Left lobe of liver (tissue), 2 donors: ENCODE measurements around the gene TBC1D1. TPM values are rescaled to one million over a fixed set of nuclear protein-coding genes. Genes with fewer than 3 reads are reported as not detected.
A peak's percentile ranks its signal among the peaks of the same experiment; 100 is the strongest.

Experiments used
- ATAC-seq: fragments of 200-7000 bp; cut with Tn5 transposase; one replicate; pipeline ENCODE4 v1.9.1; 2020; ENCODE audit warnings: mild to moderate bottlenecking, moderate library complexity
- DNase-seq: peaks from one replicate; pipeline ENCODE4 v3.0.0-alpha.2; 2020; ENCODE audit warnings: low spot score
- total RNA-seq: library from RNA; stranded (reverse); gene quantifications from one replicate; pipeline ENCODE4 v1.2.1, GENCODE V29; 2021
- donor health status: DM: no; HTN: no; CAD: no; lungs with moderate emphysema.
- donor health status: DM: no; HTN: yes; CAD: no.

The TBC1D1 gene
- total RNA-seq, 1 donor from 2014 or later = 28.0 TPM

DNA sequence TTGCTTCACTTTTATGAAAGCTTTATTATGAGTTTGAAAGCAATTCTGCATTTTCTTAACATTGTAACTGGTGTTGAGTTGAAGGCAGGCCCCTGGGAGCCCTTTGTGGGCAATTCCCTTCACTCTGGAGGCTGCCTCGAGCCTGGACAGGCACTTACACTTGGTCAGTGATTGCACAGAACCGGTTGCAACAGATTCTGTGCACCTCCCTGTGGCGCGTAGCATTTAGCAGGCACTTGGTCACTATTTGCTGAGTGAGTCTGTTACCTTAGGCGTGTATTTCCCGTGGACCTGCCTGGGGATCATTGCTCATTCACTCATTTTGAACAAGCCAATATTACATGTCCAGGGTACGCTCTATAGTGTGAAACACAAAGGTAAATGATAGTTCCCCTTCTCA is 149.7 kb downstream of the TBC1D1 start:
- no peak for ATAC-seq

DNA sequence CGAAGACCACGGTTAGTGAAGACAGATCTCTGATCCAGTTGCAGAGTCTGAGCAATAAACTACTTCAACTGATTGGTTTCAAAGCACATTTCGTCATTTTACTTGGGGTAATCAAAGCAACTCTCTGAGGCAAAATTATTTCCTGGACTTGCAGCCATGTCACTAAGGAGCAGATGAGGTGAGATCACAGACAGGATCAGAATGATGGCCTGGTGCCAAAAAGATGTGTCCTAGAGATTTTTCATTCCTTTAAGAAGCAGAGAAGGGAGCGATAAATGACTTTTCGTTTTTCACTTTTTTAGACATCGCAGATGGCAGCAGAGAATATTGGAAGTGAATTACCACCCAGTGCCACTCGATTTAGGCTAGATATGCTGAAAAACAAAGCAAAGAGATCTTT is 153.2 kb downstream of the TBC1D1 start:
- ATAC-seq = no peak
- no peak for DNase-seq

More for the DNA sequence above, 149.7 kb downstream of the TBC1D1 start:
- no peak for DNase-seq

DNA sequence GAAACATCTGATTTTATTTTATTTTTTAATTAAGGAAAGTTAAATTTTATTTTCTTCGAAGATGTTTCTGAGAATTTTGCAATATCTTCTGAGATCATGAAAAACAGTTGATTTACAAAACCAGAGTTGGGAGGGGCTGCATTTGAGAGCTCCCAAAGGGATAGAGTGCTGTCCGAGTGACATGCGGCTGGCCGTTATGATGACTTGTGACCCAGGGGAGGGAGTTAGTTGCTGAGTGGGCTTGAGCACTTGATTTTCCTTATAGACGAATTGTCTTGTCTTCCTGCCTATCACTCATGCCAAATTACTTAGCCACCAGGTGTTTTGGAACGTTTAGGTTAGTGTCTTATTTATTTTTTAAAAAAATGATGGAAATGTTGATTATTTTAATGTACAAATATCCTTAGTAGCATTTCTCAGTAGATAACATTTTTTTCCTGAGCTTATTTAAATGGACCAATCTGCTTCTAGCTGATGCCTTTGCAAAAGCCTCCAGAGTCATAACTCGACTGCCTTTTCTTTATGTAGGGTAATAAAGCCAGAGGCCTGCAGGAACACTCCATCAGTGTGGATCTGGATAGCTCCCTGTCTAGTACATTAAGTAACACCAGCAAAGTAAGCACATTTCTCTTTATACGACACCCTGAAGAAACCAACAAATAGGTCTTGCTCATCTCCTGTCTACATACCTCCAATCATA is 154.6 kb downstream of the TBC1D1 start:
- ATAC-seq (no peak), DNase-seq (no peak)

DNA sequence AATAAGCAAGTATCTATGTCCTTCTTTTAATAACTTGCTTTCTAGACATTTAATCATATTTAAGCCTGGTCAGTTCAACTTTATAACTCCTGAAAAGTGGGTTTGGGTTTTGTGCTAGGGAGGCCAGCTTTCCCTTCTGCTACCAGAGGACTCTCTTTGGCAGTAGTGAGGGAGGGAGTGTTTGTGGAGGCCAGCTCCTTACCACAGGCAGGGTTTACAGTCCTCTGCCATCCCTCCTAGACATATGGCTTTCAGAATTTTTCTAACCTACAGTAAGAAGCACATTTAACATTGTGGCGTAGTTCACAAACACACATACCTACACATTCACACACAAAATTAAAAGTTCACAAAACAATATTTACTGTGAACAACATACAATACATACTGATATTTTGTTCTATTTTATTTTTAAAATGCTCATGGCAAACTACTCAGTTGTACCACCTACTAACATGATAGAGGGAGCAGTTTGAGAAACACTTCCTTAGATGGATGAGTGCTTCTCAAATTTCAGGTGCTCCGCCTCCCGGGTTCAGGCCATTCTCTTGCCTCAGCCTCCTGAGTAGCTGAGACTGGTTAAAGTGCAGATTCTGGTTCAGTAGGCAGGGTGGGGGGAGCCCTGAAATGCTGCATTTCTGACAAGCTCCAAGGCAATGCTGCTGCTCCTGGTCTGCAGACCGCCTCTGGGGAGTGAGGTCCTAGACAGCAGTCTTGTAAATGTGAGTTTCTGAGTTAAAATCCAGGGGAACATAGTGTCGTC is 156.0 kb downstream of the TBC1D1 start:
- no peak for ATAC-seq
- DNase-seq = no peak

DNA sequence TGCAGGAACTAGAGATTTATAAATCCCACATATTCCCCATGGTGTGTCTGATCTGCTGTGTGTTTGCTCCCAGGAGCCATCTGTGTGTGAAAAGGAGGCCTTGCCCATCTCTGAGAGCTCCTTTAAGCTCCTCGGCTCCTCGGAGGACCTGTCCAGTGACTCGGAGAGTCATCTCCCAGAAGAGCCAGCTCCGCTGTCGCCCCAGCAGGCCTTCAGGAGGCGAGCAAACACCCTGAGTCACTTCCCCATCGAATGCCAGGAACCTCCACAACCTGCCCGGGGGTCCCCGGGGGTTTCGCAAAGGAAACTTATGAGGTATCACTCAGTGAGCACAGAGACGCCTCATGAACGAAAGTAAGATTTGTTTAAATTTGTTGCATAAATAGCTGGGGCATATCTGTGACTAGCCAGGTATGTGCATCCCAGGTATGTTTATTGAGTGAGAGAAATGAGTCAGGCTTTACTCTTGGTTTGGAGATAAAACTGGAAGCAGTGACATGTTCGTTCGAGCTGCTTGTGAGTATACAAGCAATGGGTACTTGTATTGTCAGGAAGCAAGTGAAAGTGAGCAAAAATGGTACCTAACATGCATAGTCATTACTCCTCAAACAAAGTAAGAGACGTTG is 158.8 kb downstream of the TBC1D1 start:
- ATAC-seq = no peak

DNA sequence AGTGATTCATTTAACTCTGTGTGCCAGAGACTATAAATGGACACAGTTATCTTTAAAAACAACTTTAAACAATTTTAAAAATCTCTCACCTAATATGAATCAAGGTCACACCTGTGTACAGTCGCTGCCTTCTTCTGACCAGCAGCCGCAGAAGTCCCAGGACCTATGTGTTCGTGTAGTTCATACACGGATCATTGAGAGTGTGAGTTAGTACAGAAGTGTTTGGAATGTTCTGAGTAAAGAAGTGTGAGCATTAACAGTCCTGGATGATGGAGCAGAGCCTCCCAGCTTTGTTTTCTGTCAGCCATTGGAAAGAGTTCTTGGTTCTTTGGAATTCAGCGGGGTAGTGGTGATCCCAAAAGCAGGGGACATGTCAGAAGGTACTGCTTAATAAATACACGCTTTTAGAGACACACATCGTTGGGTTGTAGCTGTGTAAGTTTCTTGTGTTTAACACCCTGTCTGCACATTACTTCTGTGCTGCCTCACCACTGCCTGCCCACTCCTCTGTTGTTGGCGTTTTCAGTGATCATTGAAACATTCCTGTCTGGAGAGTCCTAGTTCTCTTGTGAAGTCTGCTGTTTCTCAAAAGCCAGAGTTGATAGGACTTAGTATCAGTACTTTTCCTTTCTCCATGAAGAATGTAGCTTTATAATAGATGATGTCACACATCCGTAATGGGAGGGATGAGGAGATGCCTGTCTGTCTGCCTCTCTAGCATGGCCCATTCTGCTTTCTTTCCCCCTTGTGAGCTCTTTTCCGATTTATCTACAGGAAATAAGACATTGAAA is 159.9 kb downstream of the TBC1D1 start:
- ATAC-seq (peak; percentile 59), DNase-seq (no peak)

More for the DNA sequence above, 158.8 kb downstream of the TBC1D1 start:
- no peak for DNase-seq

DNA sequence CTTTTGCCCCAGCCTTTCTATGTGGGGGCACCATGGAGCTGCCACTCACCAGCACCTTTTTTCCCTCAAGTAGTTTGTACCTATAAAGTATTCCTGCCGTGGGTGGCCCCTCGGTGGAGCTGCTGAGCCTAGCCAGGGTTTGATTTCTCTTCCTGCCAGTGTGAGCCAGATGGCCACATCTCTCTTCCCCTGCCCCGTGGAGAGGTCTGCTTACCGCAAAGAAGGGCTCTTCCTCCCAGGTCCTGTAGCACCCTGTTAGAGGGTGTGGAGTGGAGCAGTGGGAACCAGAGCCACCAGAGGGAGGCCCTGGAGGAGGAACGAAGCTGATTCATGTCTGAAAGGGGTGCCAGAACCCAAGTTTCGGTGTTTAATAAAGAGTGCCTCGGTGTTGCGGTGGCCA is 164.7 kb downstream of the TBC1D1 start:
- ATAC-seq (peak; percentile 9), DNase-seq (no peak)

DNA sequence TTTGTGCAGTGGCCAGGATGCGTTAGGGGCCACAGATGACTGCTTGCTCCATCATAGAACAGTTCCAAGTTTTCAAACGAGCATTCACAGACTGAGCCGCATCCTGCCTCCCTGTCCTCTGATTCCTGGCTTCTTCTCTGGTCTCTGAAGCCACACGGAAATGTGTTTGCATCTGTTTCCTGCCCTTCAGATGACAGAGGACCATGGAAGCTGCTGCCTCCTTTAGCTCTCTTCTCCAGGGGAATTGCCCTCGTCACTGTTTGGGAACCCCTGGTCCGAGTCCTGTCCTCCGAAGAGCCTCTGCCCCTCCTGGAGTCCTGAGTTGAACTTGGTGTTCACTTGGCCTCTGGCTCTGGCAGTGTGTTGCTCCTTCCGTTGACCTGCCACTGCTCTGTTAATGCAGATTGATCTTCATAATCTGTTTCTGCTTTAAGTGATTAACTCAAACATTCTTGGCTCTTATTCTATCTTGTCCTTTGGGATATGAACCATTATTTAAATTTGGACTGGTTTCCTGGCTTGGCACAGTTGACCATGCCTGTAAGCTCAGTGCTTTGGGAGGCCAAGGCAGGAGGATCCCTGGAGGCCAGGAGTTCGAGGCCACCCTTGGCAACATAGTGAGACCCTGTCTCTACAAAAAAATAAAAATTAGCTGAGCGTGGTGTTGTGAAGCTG is 165.3 kb downstream of the TBC1D1 start:
- peak; percentile 60 for ATAC-seq
- DNase-seq = no peak

DNA sequence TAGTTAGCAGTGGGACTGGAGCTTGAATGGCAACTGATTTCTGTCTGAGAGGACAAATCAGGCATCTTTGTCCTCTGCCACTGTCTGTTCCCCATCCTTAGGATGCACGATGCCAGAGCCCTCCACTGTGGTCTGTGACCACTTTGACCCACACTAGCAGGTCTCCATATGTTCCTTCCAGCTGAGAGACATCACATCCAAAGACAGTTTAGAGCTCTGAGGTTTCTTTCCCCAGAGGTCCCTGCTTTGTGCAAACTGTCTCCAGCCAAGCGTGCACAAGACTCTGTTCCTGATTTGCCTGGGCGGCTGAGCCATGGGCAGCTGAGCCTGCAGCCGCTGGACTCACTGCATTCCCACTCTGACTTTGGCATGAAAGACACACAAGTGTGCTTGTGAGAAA is 167.3 kb downstream of the TBC1D1 start:
- DNase-seq = no peak
- ATAC-seq = no peak

DNA sequence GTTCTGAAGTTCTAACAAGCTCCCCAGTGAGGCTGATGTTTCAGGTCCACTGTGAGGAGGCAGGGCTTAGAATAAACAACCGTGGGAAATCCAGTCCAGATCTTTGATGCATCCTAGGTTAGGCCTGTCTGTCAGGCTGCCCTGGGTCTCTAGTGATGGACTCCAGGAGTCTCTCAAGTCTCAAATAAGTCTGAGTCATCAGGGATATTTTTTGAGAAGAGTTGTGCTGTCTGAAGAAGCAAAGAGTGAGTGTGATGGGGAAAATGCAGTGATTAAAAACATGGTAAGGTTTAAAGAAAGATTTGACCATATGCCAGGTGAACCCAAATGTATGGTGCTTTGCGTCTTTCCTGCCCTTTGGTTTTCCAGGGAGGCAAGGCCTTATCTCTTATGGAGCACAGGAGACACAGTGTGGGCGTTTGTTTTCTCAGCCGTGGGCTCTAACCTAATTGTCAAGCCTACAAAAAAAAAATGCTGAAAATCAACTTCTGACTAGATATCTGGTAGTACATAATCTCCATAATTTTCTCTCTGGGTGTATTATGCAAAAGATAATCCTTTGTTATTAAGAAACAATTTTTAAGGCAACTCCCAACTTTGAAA is 170.0 kb downstream of the TBC1D1 start:
- ATAC-seq = peak; percentile 17
- DNase-seq = no peak

DNA sequence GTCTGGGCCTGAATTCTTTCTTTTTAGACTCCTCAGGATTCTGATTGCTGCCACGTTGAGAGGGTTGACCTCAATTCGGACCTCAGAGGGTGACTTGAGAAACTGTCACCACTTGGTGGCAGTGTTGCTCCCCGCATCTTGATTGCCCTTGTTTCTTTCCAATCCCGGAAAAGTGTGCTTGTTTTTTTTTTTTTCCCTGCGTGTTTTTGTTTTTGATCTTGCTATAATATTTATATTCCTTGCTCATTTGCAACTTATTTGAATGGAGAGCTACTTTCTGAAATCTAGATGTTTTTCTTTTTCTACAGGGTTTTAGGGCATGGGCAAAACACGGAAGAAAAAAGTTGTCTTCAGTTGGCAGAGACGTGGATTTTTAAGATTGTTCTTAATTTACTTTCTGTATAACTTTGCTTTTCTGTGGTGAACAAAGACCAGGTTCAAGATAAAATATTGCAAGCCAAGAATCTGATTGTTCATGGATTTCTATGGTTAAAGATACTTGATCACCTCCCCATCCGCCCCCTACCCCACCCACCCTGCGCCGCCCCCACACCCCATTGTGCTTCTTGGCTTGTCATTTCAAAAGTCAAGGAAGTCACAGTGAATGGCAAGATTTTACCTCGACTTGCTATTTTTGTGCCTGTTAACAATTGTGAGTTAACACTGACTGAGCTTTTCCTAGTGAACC is 171.3 kb downstream of the TBC1D1 start:
- DNase-seq (peak; percentile 78), ATAC-seq (peak; percentile 95)

DNA sequence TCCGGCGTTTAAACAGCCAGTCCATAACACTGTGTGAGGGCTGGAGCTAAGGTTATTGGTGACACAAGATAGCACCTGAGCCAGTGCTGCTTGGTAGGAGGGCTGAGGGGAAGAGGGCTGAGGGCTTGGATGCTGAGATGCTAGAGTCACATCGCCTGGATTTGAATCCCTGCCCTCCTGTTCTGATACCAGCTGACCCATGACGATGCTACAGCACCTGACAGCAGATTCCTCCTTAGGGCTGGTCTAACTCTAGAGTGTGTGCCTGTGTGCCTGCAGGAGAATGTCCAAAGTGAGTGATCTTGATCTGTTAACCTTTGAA is 171.9 kb downstream of the TBC1D1 start:
- DNase-seq = no peak
- peak; percentile 63 for ATAC-seq

DNA sequence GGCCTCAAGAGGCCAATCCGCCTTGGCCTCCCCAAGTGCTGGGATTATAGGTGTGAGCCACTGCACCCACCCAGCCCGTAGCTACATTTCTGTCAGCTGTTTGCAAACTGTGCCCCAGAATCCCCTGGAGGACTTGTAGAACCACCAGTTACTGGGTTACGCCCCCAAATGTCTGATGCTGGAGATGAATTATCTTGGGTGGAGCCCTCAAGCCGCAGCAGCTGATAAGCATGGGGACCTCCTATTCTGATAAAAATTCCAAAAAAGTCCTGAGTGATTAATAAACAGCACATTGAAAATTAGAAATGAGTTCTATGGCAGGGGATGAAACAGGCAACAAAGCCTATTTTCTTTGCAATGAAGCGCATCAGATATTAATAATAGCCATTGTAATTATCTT is 174.3 kb downstream of the TBC1D1 start:
- ATAC-seq = no peak
- DNase-seq = no peak

DNA sequence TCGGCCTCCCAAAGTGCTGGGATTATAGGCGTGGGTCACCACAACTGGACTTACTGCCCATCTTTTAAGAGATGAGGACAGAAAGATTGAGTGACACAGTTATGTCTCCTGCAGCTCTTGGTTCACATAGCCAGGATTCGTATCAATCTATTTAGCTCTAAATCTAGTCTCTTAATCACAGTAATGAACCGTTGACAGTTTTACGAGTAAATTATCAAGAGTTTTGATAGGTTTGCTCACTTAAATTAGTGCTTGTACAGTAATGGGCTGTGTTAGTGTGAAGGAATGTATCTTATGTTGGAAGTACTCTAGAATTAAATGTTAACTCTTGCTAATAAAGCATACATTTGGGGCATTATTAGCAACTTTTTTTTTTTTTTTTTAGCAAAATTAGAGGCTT is 175.0 kb downstream of the TBC1D1 start:
- no peak for DNase-seq
- no peak for ATAC-seq

DNA sequence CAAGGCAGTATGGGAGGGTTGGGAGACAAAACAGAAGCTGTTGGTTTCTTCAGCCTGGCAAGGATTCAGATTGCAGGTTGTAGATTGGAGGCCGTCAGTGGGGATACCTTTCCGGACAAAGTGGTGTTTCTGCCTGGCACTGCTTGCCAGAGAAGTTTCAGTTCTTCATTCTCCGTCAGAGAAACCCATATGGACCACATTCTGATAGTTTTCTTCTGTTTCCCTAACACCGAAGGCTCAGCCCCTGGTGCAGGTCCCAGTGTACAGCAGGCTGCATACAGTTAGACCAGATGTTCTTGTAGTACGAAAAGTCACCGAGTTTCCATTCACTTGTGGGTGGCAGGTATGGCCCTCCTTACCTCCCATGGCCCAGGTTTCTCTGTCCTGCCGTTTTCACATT is 176.6 kb downstream of the TBC1D1 start:
- ATAC-seq (no peak), DNase-seq (no peak)

DNA sequence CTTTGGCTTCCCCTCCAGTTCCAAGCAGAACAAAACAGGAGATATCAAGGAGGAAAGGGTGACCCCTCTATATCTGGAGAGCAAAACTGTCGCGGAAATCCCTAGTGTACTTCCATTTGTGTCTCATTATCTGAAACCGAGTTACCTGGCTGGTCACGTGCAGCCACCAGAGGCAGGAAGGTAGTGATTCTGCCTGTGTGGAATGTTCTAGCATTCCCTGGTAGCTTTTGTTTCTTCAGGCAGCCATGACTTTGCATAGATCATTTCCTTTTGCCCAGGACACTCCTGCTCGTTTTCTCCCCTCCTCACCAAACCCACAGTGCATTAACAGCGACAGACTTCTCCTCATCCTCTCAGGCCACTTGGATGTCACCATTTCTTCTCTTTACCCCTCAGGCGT is 177.2 kb downstream of the TBC1D1 start:
- no peak for ATAC-seq
- no peak for DNase-seq

DNA sequence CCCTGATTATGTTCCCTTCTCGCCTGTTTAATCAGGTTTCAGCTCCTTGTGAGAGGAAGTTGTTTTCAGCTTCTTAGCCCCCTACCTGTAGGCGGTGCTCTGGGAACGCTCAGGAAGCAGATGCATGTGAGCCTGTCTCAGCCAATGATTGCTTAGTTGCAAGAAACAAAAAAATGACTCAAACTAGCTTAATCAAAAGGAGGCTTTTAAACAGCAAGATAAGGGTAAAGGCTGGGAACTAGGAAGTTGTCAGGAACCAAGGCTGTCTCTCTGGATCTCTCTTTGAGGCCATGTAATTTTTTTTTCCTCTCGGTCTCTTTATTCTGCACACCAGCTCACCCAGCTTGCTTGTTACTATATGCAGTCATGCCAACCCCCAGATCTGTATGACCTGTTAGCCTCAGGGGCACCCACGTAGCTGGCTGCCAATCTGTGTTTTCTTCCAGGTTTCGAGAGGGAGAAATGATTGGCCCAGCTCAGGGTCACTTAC is 178.4 kb downstream of the TBC1D1 start:
- DNase-seq = no peak
- no peak for ATAC-seq

DNA sequence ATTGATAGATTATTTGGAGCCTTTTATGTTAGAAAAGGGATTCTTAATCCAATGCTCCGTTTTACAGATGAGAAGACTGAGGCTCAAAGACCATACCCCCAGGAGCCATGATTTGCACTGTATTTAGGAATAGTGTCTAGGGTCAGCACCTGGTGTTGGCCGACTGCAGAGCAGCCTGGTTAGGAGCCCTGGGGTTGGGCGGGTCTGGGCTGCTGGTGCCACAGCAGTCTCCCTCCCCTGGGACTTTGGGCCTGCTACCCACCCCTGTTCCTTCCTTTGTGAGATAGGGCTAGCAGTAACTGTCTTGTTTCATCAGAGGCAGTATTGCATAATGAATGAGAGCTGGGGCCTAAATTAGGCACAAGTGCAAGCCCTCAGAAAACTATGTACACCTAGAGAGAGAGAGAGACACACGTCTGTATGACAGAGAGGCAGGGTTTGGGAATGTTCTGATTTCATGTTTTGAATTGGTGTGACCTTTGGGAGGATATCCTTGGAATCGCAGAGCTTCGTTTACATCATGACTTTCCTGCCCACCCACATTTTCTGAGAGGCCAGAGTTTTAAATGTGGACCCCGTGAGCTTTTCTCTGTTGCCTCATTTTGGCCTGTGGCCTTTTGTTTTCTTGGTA is 181.0 kb downstream of the TBC1D1 start:
- DNase-seq = peak; percentile 57
- peak; percentile 83 for ATAC-seq

DNA sequence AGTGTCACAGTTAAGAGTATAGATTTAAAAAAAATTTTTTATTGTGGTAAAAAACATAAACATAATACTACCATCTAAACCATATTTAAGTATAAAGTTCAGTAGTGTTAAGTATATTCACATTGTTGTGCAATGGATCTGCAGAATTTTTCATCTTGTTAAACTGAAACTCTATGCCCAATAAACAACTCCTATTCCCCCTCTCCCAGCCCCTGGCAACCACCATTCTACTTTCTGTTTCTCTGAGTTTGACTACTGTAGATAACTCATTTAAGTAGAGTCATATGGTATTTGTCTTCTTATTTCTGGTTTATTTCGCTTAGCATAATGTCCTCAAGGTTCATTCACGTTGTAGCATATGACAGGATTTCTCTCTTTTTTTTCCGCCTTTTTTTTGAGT is 181.7 kb downstream of the TBC1D1 start:
- no peak for ATAC-seq
- no peak for DNase-seq
